ENCODE data around the gene PDPN. TPM values are rescaled to one million over a fixed set of nuclear protein-coding genes. Genes with fewer than 3 reads are reported as not detected.

PDPN gene
- total and polyA plus RNA-seq, 7 donors, result 2.1 to 14.7 (median 9.9) TPM

- Histone ChIP-seq H3K27ac (no peak overlapping the region), H3K9me3 (no peaks in the 10 kb centered on the region), H3K27me3 (no peaks in the 10 kb centered on the region), H3K4me3 (no peak overlapping the region), H3K4me1 (peaks cover 0 to 15% (median 14%) of the 10 kb centered on the region in 4 donors), H3K36me3 (no peaks in the 10 kb centered on the region)
- DNase-seq, result peak; percentile 39
- 49 to 60% methylated on average over 3 of the region's 3 CpGs for WGBS, 2 donors
- TF ChIP-seq POLR2A (IDR thresholded peaks at IDR 0.05), result no peak
- TF ChIP-seq EP300 (IDR thresholded peaks at IDR 0.05), result no peak
- no peak for TF ChIP-seq CTCF (IDR thresholded peaks at IDR 0.05)
- TF ChIP-seq POLR2AphosphoS5 (IDR thresholded peaks at IDR 0.05), result no peak
- intact Hi-C loops (cut with DNase I), result no loop called here
Measured at GRCh38 chr1:13546791-13547190, 36.8 kb upstream of the PDPN start.

- TF ChIP-seq EP300 (IDR thresholded peaks at IDR 0.05), result no peak
- TF ChIP-seq POLR2AphosphoS5 (IDR thresholded peaks at IDR 0.05), result no peak
- TF ChIP-seq CTCF (IDR thresholded peaks at IDR 0.05), result no peak
- no peak for TF ChIP-seq POLR2A (IDR thresholded peaks at IDR 0.05)
- 85 to 86% methylated on average over 6 of the region's 6 CpGs for WGBS, 2 donors
- no peak overlapping the region for H3K4me3 ChIP-seq
- DNase-seq, result no peak
- H3K9me3 ChIP-seq, result no peaks in the 10 kb centered on the region
- peaks cover 0 to 13% (median 13%) of the 10 kb centered on the region in 4 donors for H3K4me1 ChIP-seq
- intact Hi-C loops (cut with DNase I), result no loop called here
- H3K27ac ChIP-seq, result no peak overlapping the region
- no peaks in the 10 kb centered on the region for H3K27me3 ChIP-seq
- no peaks in the 10 kb centered on the region for H3K36me3 ChIP-seq
Measured at GRCh38 chr1:13548281-13548680, 35.4 kb upstream of the PDPN start.

GRCh38 chr1:13549021-13549420 is 34.6 kb upstream of the PDPN start:
- Histone ChIP-seq H3K4me3 (no peak overlapping the region), H3K36me3 (no peaks in the 10 kb centered on the region), H3K4me1 (peaks cover 0 to 7% (median 6%) of the 10 kb centered on the region in 4 donors), H3K27ac (no peak overlapping the region), H3K27me3 (no peaks in the 10 kb centered on the region), H3K9me3 (no peaks in the 10 kb centered on the region)
- 83 to 86% methylated on average over 6 of the region's 6 CpGs for WGBS, 2 donors
- no peak for DNase-seq
- intact Hi-C loops (cut with DNase I), result no loop called here
- no peak for TF ChIP-seq EP300 (IDR thresholded peaks at IDR 0.05)
- no peak for TF ChIP-seq POLR2A (IDR thresholded peaks at IDR 0.05)
- TF ChIP-seq POLR2AphosphoS5 (IDR thresholded peaks at IDR 0.05), result no peak
- no peak for TF ChIP-seq CTCF (IDR thresholded peaks at IDR 0.05)

GRCh38 chr1:13549521-13549920 is 34.1 kb upstream of the PDPN start:
- no peaks in the 10 kb centered on the region for H3K9me3 ChIP-seq
- intact Hi-C loops (cut with DNase I), result no loop called here
- DNase-seq, result no peak

More at GRCh38 chr1:13549521-13549920, 34.1 kb upstream of the PDPN start:
- TF ChIP-seq POLR2AphosphoS5 (IDR thresholded peaks at IDR 0.05) (no peak), CTCF (IDR thresholded peaks at IDR 0.05) (no peak), POLR2A (IDR thresholded peaks at IDR 0.05) (no peak), EP300 (IDR thresholded peaks at IDR 0.05) (no peak)
- Histone ChIP-seq H3K27ac (no peak overlapping the region), H3K27me3 (no peaks in the 10 kb centered on the region), H3K4me3 (no peak overlapping the region), H3K36me3 (no peaks in the 10 kb centered on the region), H3K4me1 (peaks cover 0 to 2% (median under 1%) of the 10 kb centered on the region in 4 donors)
- WGBS, 2 donors, result 64 to 69% methylated on average over 3 of the region's 3 CpGs
